B cell (primary cell): Measurements from ENCODE around the gene CPB2.

Source experiments
- EZH2 ChIP-seq: IDR thresholded peaks from 2 replicates; pipeline ENCODE4 v1.6.1; 2012; ENCODE audit warnings: borderline replicate concordance, low read depth, mild to moderate bottlenecking, moderate library complexity, low read length; ENCODE audit not compliant: insufficient read depth, poor library complexity, severe bottlenecking
- TF ChIP-seq, protein P1 (sequence below): fragments of 200-600 bp; IDR thresholded peaks from one replicate; pipeline ENCODE4 v1.8.0; 2022; ENCODE audit warnings: antibody characterized with exemption, mild to moderate bottlenecking

DNA sequence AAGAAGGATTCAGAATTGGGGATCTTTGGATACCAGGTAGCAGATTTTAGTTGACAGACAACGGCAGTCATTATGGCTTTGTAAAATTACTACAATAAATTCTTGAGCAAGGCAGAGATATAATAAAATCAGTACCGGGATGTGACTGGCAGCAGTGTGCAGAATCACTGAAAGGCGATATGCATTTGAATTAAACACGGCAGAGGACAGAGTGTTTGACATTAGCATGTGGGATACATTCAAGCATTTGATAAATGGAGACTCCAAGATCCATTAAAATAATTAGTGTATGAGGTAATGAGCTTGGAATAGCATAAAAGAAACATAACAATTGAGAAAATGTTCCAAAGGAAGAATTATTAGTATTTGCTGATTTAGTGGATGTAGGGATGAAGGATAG, 40.3 kb upstream of the CPB2 start:
- TF ChIP-seq, protein P1, sequence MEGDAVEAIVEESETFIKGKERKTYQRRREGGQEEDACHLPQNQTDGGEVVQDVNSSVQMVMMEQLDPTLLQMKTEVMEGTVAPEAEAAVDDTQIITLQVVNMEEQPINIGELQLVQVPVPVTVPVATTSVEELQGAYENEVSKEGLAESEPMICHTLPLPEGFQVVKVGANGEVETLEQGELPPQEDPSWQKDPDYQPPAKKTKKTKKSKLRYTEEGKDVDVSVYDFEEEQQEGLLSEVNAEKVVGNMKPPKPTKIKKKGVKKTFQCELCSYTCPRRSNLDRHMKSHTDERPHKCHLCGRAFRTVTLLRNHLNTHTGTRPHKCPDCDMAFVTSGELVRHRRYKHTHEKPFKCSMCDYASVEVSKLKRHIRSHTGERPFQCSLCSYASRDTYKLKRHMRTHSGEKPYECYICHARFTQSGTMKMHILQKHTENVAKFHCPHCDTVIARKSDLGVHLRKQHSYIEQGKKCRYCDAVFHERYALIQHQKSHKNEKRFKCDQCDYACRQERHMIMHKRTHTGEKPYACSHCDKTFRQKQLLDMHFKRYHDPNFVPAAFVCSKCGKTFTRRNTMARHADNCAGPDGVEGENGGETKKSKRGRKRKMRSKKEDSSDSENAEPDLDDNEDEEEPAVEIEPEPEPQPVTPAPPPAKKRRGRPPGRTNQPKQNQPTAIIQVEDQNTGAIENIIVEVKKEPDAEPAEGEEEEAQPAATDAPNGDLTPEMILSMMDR = no peak
- TF ChIP-seq EZH2 = no peak
